Adipose tissue (tissue), 3 donors: ENCODE measurements around the gene TCP11L2. TPM values are rescaled to one million over a fixed set of nuclear protein-coding genes. Genes with fewer than 3 reads are reported as not detected.
"Not testable (repeated sequence)": the region's sequence is repeated elsewhere in the genome, so short reads cannot be mapped to it uniquely, and the experiment has no call there.

Experiments
- H3K27ac ChIP-seq: one replicate; pipeline ENCODE4 v1.5.1; 2013; ENCODE audit warnings: low read depth, low read length
- WGBS, 3 donors: extraction: QIAGEN DNeasy Blood & Tissue Kit; methylation state at CpG; one replicate each; pipeline ENCODE4 v1.1.7; 2013; 5-methylcytosine and 5-hydroxymethylcytosine counted together
- polyA plus RNA-seq, 3 donors: library from polyadenylated mRNA; stranded (reverse); fragments of 200-250 nt; gene quantifications; one replicate each; pipeline ENCODE4 v1.2.3, GENCODE V29; 2013
- donor health status: healthy with polysubstance abuse.
- donor health status: Bipolar disorder and iron deficiency.
- donor health status: healthy.

Gene TCP11L2
- polyA plus RNA-seq, 3 donors: 4.0 to 9.2 (median 5.0) TPM

DNA sequence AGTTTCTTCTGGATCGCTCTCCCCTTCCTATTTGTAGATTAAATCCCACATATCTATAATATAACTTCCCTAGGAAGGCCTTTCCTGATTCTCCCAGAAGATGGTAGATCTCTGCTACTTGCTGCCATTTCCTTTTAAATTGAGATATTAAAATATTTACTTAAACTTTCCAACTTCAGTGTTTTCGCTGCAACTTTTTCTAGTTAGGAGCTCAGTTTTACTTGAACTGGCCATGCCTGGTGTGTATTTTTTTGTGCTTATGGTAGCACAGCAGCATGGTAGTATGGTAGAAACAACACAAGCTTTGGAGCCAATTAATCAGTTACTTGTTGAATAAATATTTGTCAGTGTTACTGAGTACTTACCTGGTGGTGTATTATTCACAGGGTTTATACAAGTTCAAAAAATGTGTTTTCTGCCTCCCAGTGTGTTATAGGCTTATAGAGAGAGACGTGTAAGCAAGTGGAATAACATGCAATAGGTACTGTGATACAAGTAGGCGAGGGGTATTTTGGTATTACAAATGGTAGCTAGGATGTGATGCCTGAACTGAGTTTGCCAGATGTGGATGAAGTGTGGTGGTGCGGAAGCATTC, 58.0 kb downstream of the TCP11L2 start:
- H3K27ac ChIP-seq: no peak overlapping the region
- 77 to 97% (median 91%) methylated on average over 5 of the region's 5 CpGs for WGBS, 3 donors

DNA sequence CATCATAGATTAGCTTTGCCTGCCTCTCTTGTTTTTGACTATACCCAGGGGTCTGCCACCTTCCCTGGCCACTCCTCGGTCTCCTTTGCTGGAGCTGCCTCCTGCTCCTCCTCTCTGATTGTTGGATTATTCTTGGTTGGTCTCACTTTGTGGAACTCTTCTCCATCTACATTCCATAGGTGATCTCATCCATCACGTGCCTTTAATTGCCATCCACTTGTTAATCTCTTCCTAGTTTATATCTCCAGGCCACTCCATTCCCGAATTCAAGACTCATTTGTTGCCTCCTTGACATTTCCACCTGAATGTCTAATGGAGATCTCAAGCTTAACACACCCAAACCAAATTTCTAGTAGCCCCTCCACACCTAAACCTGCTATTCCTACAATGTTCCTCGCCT, 60.4 kb downstream of the TCP11L2 start:
- no peak overlapping the region for H3K27ac ChIP-seq
- WGBS, 3 donors: 92 to 93% (median 92%) methylated on average over 4 of the region's 4 CpGs

DNA sequence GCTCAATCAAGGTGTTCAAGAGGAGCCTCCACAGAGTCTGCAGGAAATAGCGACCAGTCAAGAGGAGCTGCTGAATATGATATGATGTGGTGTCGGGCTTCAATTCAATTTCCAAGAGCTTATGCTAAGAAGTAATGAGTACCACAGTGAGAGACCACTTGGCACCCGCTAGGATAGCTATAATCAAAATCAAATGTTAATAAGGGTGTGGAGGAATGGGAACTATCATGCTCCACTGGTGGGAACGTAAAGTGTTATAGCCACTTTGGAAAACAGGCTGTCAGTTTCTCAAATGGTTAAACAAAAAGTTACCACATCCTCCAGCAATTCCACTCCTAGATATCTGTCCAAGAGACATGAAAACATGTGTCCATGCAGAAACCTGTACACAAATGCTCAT, 61.7 kb downstream of the TCP11L2 start:
- no peak overlapping the region for H3K27ac ChIP-seq
- 94 to 98% (median 98%) methylated on average over 4 of the region's 4 CpGs for WGBS, 3 donors

DNA sequence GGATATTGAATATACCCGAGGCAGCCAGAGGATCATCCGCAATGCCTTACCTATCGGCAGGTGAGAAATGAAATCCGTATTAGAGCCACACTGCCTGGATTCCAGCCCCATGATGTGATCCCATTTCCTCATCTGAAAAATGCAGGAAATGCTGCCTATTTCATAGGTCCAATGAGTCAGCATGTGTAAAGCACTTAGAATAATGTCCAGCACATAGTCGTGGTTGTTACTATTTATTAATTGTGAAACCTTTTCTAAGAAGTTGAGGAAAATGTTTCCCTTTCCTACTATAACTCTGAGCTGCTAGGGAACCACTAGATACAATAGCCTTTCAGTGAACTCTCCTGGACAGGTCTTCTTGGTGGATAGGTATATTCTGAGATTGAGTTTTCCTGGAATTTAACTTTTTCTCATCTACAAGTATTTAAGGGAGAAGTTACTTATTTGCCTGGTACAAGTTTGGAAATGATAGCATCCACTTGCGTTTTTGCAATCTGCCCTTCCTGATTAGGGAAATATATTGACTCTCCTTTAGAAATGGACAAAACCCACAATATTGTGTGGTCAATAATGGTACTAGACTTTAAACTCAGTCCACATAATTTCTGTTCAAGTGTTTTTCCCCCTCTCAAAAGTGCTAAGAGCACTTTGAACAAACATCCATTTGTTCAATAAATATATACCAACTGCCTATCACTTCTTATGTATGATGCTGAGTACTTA, 67.3 kb downstream of the TCP11L2 start:
- WGBS, 3 donors: 79 to 85% (median 82%) methylated on average over 6 of the region's 6 CpGs

DNA sequence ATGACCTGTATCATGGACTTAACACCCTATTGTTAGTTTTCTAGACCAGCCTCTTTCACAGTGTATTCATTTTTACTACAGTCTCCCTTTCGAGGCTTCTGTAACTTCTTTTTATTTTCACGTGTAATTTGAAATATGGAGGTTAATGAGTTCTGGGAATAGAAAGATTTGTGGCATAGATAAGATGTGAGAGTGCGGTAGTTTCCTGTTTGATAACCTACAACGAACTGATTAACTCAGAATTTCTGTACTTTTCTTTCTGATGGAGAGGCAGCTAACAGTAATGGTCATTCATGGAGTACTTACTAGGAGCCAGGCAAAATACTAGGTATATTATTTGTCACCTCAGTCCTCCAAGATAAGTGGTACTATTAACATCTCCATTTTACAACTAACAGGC, 76.3 kb downstream of the TCP11L2 start:
- H3K27ac ChIP-seq: no peak overlapping the region
- 64 to 66% (median 66%) methylated on average over 4 of the region's 4 CpGs for WGBS, 3 donors

More for the DNA sequence above, 67.3 kb downstream of the TCP11L2 start:
- no peak overlapping the region for H3K27ac ChIP-seq

DNA sequence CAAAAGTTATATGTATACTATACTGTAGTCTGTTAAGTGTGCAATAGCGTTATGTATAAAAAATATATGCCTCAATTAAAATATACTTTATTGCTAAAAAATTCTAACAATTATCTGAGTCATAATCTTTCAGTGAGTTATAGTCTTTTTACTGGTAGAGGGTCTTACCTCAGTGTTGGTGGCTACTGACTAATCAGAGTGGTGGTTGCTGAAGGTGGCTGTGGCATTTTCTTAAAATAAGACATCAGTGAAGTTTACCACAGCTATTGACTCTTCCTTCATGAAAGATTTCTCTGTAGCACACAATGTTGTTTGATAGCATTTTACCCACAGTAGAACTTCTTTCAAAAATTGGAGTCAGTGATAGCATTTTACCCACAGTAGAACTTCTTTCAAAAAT, 78.4 kb downstream of the TCP11L2 start:
- WGBS, 3 donors: 98 to 100% (median 100%) methylated on average over 1 of the region's 1 CpG
- no peak overlapping the region for H3K27ac ChIP-seq

DNA sequence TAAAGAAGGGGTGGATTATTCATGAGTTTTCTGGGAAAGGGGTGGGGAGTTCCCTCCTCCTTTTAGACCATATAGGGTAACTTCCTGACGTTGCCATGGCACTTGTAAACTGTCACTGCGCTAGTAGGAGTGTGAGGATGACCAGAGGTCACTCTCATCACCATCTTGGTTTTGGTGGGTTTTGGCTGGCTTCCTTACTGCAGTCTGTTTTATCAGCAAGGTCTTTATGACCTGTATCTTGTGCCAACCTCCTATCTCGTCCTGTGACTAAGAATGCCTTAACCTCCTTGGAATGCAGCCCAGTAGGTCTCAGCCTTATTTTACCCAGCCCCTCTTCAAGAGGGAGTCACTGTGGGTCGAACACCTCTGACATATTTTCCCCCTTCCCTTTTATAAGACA, 79.3 kb downstream of the TCP11L2 start:
- 87 to 88% (median 87%) methylated on average over 4 of the region's 4 CpGs for WGBS, 3 donors
- H3K27ac ChIP-seq: not testable (repeated sequence)

DNA sequence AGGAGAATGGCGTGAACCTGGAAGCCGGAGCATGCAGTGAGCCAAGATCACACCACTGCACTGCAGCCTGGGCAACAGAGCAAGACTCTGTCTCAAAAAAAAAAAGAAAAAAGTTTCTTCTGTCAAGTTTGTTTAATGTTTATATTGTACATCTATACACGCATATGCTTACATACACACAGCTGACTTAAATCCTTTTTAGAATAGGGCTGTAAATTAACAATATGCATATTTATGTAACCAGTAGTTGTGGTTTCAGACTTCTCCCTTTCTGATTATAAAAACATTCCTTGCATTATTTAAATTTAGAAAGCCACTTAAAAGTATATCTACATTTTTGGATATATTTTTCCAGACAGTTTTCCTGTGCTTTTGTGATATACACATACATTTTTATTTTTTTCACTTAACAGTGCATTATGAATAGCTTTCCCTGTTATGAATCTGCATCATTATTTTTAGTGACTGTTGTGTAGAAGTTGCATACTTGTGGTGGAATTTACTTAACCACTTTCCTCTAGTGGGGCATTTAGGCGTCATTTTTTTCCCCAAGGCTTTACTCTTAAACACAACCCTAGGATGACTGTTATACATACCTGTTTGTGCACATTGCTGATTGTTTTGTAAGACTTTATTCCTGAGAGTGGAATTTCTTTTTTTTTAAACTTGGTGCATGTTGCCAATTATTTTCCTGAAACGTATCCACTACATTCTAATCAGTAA, 84.4 kb downstream of the TCP11L2 start:
- WGBS, 3 donors: 82 to 95% (median 94%) methylated on average over 5 of the region's 5 CpGs
- H3K27ac ChIP-seq: no peak overlapping the region

DNA sequence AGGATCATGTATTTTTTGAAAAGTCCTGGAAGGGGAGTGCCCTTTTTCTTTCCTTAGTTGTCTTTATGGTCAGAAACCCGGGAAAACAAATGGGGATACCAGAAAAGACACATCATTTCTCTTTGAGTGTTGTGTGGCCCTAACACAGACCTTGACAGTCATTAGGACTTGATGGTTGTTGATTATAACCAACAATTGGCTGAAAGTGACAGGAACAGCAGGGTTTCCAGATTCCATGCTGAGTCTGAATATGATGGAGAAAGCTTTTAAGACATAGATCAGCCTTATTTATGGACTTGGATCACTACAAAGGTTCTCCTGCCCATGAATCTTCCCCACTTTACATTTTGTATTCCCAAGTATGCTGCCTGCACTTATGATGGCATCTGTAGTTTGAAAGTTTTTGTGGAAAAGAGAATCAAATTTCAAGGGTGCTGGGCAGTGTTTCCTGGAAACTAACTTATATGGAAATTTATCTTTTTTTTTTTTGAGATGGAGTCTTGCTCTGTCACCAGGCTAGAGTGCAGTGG, 85.4 kb downstream of the TCP11L2 start:
- H3K27ac ChIP-seq: no peak overlapping the region
- WGBS, 3 donors: 71 to 92% (median 78%) methylated on average over 1 of the region's 1 CpG

DNA sequence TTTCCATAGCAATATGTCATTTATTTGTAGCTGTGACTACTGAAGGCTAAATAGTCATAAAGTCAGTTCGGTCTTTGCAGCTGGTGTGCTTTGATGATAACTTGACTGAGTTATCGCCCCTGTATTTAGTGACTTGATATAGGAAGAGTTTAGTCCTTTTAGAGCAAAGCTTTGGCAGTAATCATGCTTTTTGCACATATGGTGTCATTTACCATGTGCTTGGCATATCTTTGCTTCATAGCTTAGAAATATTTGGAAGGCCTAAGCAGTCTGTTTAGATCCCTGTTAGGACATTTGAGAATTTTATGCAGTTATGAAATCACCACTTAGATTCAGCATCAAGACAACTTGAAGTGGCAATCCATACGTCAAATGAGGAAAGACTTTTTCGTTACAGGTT, 86.6 kb downstream of the TCP11L2 start:
- H3K27ac ChIP-seq: no peak overlapping the region
- 91 to 93% (median 93%) methylated on average over 4 of the region's 4 CpGs for WGBS, 3 donors

DNA sequence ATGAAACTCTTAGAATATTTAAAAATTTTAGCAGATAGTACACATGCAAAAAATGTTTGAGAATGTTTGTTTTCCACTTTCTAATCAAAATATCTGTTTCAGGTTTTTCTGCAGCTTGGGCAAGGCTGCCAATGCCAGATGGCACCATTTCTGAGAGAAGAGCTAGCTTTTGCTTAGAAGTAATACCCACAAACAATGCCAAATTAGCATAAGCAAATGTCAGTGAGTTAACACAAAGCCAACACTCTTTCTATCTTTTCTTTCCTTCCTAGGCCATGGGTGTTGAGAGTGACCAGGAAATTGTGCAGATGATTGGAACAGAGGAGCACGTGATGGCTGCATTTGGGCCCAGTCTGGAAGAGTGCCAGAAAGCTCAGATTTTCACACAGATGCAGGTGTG, 90.2 kb downstream of the TCP11L2 start:
- 73 to 84% (median 80%) methylated on average over 1 of the region's 1 CpG for WGBS, 3 donors
- H3K27ac ChIP-seq: no peak overlapping the region

Other genes starting within 250 kb of the TCP11L2 start
- 10 to 100 TPM in 2 of 3 donors, 1 to 10 TPM in 1; 2.8 to 16.1 (median 11.6) TPM for gene NUAK1, start 163.8 kb upstream of the TCP11L2 start, polyA plus RNA-seq
- 10 to 100 TPM; 15.0 to 26.1 (median 19.7) TPM for gene CKAP4, start 54.7 kb upstream of the TCP11L2 start, polyA plus RNA-seq
- 1 to 10 TPM; 3.6 to 3.8 (median 3.8) TPM for gene POLR3B, start 55.0 kb downstream of the TCP11L2 start, polyA plus RNA-seq